ENCODE data around the gene STIM1.

Gene STIM1

DNA sequence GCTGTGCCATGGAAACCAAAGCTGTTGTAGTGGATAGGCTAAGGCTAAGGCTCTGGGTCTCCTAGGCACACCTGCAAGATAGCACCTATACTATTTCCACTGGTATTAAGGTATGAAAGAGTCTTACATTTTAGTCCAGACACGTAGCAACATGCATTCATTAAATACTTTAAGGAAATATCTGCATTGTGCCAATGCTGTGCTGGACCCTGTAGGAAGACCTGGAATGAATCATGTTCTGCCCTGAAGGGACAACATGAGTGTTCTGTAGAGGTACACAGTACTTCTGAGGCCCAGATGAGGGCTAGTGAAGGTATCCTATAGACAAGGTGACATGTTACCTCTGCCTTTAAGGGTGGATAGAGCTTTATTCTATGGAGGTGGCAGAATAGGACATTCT is 204.0 kb downstream of the STIM1 start:
- TF ChIP-seq, protein P1, sequence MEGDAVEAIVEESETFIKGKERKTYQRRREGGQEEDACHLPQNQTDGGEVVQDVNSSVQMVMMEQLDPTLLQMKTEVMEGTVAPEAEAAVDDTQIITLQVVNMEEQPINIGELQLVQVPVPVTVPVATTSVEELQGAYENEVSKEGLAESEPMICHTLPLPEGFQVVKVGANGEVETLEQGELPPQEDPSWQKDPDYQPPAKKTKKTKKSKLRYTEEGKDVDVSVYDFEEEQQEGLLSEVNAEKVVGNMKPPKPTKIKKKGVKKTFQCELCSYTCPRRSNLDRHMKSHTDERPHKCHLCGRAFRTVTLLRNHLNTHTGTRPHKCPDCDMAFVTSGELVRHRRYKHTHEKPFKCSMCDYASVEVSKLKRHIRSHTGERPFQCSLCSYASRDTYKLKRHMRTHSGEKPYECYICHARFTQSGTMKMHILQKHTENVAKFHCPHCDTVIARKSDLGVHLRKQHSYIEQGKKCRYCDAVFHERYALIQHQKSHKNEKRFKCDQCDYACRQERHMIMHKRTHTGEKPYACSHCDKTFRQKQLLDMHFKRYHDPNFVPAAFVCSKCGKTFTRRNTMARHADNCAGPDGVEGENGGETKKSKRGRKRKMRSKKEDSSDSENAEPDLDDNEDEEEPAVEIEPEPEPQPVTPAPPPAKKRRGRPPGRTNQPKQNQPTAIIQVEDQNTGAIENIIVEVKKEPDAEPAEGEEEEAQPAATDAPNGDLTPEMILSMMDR (IDR thresholded peaks at IDR 0.05; ENCODE audit: low read depth, low read length), result no peak
- no peak for DNase-seq (ENCODE audit: extremely low read depth, low read depth)

DNA sequence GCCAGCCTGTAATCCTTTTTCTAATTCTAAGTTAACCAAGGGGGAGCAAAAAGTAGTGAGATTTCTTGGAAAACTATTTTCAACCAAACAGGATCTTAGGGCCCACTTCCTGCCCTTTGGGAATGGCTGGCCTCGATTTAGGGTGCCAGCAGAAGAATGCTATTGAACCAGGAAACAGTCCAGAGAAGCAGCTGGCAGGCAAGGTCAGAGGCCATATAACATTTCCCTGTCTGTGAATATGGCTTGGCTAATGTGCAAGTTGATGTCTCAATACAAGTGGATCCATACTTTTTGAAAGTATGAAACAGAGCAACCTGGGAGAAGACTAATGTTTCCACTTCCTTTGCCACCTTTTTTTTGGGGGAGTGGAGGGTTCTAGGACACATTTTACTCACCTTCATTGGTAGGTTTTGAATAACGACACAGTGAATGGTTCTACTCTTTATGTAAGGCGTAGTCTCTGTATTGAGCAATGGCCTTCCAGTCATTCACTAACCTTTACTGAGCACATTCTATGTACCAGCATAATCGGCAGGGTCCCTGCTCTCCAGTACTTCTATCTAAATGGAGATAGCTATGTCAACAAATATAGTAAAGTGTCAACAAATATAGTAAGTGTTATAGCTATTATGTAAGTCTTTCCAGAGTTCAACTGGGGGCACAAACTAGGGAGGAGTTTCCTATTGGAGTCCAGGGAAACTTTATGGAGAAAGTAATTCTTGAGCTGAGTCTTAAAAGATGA is 204.9 kb downstream of the STIM1 start:
- TF ChIP-seq, protein P1 (IDR thresholded peaks at IDR 0.05; ENCODE audit: low read depth, low read length), result no peak
- no peak for DNase-seq (ENCODE audit: extremely low read depth, low read depth)

DNA sequence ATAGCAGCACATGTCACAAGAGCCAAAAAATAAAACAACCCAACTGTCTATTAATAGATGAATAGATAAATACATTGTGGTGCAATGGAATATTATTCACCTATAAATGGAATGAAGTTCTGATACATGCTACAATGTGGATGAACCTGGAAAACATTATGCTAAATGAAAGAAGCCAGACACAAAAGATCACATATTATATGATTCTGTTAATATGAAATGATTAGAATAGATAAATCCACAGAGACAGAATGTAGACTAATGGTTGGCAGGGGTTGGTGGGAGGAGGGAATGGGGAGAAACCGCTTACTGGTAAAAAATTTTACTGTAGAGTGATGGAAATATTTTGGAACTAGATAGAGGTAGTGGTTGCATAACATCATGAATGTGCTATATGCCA is 206.2 kb downstream of the STIM1 start:
- TF ChIP-seq, protein P1 (IDR thresholded peaks at IDR 0.05; ENCODE audit: low read depth, low read length), result no peak
- DNase-seq (ENCODE audit: extremely low read depth, low read depth), result no peak

DNA sequence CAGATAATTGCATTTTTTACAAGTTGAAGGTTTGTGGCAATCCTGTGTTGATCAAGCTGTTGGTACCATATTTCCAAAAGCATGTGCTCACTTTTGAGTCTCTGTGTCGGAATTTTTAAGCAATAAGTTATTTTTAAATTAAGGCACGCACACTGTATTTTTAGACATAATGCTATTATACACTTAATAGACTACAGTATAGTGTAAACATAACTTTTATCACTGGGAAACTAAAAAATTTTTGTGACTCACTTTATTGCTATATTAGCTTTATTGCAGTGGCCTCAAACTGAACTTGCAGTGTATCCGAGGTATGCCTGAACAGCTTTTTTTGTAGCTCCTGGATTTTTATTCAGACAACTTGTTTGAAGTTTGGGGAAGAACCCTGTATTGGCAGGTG is 207.9 kb downstream of the STIM1 start:
- DNase-seq (ENCODE audit: extremely low read depth, low read depth), result no peak
- TF ChIP-seq, protein P1 (IDR thresholded peaks at IDR 0.05; ENCODE audit: low read depth, low read length), result no peak

DNA sequence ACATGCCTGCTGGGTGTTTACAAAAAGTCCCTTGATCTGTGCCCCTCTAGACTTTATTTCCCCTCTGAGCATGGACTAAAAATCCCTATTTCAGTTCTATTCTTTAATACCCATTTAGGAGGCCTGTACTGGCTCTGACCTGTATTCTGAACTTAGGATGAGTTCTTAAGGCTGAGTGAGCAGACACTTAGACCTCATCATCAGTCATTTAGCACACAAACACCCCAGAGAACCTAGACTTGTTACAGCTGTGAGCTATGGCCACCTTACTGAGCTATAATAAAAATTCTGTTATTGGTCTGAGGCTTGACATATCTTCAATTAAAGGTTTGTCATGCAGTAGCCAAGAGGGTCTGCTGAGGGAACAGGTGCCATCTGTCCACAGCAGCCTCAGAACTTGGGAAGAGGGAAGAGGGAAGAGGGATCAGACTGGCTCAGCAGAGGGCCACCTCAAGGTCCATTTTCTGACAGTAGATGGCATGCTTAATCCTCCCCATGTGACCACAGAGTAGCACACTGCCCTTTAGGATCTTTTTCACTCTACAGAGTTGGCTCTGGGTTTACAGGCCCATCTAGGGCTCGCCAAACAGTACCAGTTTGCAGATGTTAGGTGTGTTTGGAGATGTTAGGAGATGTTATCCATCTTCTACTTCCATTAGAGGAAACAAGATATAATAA is 209.0 kb downstream of the STIM1 start:
- TF ChIP-seq, protein P1 (IDR thresholded peaks at IDR 0.05; ENCODE audit: low read depth, low read length), result no peak
- DNase-seq (ENCODE audit: extremely low read depth, low read depth), result no peak

DNA sequence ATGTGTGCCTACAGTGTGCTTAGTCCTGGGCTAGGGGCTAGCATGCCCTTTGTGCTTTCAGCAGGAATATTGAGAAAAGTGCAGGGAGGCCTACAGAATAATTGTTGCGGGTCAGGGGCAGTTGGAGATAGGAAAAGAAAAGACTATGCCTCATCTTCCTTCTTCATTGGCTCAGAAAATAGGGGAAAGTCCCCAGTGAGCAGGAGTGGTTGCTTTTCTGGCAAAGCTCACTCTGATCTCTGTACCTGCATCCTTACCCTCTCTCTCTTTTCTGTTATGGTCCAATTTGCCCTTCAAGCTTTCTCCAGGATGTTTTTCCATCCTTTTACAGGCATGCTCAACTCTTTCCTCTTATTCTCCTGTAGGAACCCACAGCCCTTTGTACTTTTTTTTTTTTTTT is 209.6 kb downstream of the STIM1 start:
- no peak for DNase-seq (ENCODE audit: extremely low read depth, low read depth)
- TF ChIP-seq, protein P1 (IDR thresholded peaks at IDR 0.05; ENCODE audit: low read depth, low read length), result no peak

DNA sequence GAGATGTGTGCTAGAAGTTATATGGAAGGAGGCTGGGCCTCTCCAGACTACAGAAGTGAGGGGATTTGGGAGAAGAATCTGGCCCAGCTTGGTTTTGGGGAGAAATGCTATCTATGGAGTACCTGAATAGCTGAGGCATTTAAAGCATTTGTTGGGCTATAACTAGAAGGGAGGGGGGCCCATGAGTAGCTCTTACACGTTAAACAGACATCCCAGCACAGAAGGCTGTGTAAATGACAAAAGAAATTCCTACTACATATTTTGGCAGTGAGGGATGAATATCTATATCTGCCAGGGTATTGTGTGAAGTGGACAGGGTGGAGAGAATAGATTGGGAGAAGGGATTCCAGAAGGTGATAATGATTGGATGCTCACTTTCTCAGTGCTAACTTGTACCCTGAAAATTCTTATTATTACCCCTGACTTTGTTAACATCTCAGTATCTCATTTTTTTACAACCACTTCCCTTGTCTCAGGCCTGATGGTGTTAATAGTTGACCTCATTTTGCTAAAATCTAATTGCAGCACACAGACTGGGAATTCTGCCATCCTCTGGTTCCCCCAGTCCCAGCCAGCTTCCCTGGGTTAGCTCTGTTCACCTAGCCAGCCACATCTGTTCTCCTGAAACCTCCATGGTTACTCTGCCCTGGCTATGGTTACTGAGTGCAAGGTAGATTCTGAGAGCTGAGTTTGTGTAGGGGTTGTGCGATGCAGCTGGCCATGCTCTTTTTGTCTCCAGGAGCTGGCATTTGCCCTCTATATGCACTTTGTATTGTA is 210.3 kb downstream of the STIM1 start:
- DNase-seq (ENCODE audit: extremely low read depth, low read depth), result no peak
- TF ChIP-seq, protein P1 (IDR thresholded peaks at IDR 0.05; ENCODE audit: low read depth, low read length), result no peak

Data from AG09319 (cell line).